ENCODE results near the gene RAB37.

RAB37 gene

GRCh38 chr17:74769856-74770497, 32.9 kb downstream of the RAB37 start:
- peaks cover 50 to 93% (median 84%) of the 10 kb centered on the region in 11 experiments; a peak in 20 of 22 replicates for H4K20me1 ChIP-seq
- no peak for TF ChIP-seq Cebpa-rat (IDR thresholded peaks at IDR 0.05)
- H3K4me3 ChIP-seq, result no peak overlapping the region
- H3K27me3 ChIP-seq, result no peaks in the 10 kb centered on the region
- H3K27ac ChIP-seq, result no peak overlapping the region
- H3K9ac ChIP-seq, result no peak overlapping the region
- H3K9me3 ChIP-seq (replicated peaks in 1 of 11), result no peaks in the 10 kb centered on the region
- H3K4me1 ChIP-seq, result peaks cover 2 to 32% (median 14%) of the 10 kb centered on the region in 10 experiments
- H3K4me2 ChIP-seq, result no peak overlapping the region
- H3K36me3 ChIP-seq, result peaks cover 54 to 100% (median 88%) of the 10 kb centered on the region in 11 experiments

- Histone ChIP-seq H4K20me1 (peaks cover 54 to 92% (median 85%) of the 10 kb centered on the region in 11 experiments; a peak in 20 of 22 replicates), H3K4me3 (no peak overlapping the region), H3K27me3 (no peaks in the 10 kb centered on the region)
Measured at GRCh38 chr17:74770498-74771318, 33.7 kb downstream of the RAB37 start.

GRCh38 chr17:74771319-74771914, 34.4 kb downstream of the RAB37 start:
- H3K36me3 ChIP-seq, result peaks cover 54 to 89% (median 76%) of the 10 kb centered on the region in 11 experiments
- no peak for TF ChIP-seq Cebpa-rat (IDR thresholded peaks at IDR 0.05)
- H3K27ac ChIP-seq, result peak overlapping the region in 4 of 11 experiments; percentile 4 to 25 (median 8); a peak in 2 of 22 replicates
- no peaks in the 10 kb centered on the region for H3K27me3 ChIP-seq
- H4K20me1 ChIP-seq, result peaks cover 54 to 85% (median 78%) of the 10 kb centered on the region in 11 experiments; a peak in 20 of 22 replicates
- H3K4me2 ChIP-seq, result 0 out of 22 replicates have a peak overlapping the region, but pooled peaks of 1 of the 11 experiments have one; percentile 5
- peaks cover 10 to 38% (median 20%) of the 10 kb centered on the region in 10 experiments for H3K4me1 ChIP-seq
- H3K9ac ChIP-seq, result peak overlapping the region in 5 of 11 experiments; percentile 13 to 47 (median 33); a peak in 5 of 22 replicates
- no peaks in the 10 kb centered on the region for H3K9me3 ChIP-seq (replicated peaks in 1 of 11)
- no peak overlapping the region for H3K4me3 ChIP-seq

More at GRCh38 chr17:74770498-74771318, 33.7 kb downstream of the RAB37 start:
- no peak for TF ChIP-seq Cebpa-rat (IDR thresholded peaks at IDR 0.05)
- Histone ChIP-seq H3K36me3 (peaks cover 54 to 96% (median 83%) of the 10 kb centered on the region in 11 experiments), H3K4me2 (0 out of 22 replicates have a peak overlapping the region, but pooled peaks of 1 of the 11 experiments have one; percentile 5), H3K27ac (peak overlapping the region in 4 of 11 experiments; percentile 4 to 25 (median 8); a peak in 2 of 22 replicates), H3K9ac (peak overlapping the region in 5 of 11 experiments; percentile 13 to 47 (median 33); a peak in 4 of 22 replicates), H3K9me3 (replicated peaks in 1 of 11) (no peaks in the 10 kb centered on the region), H3K4me1 (peaks cover 9 to 38% (median 20%) of the 10 kb centered on the region in 10 experiments)

- Histone ChIP-seq H3K9ac (peak overlapping the region in 2 of 11 experiments; percentile 32 to 47; a peak in 1 of 22 replicates), H3K36me3 (peaks cover 54 to 83% (median 69%) of the 10 kb centered on the region in 11 experiments), H3K4me2 (no peak overlapping the region), H3K4me3 (no peak overlapping the region), H3K27me3 (no peaks in the 10 kb centered on the region), H4K20me1 (peaks cover 54 to 80% (median 73%) of the 10 kb centered on the region in 11 experiments; a peak in 20 of 22 replicates), H3K4me1 (peaks cover 15 to 42% (median 24%) of the 10 kb centered on the region in 10 experiments), H3K27ac (no peak overlapping the region), H3K9me3 (replicated peaks in 1 of 11) (no peaks in the 10 kb centered on the region)
- TF ChIP-seq Cebpa-rat (IDR thresholded peaks at IDR 0.05), result no peak
Measured at GRCh38 chr17:74772053-74772452, 35.0 kb downstream of the RAB37 start.

GRCh38 chr17:74773414-74773813, 36.4 kb downstream of the RAB37 start:
- Histone ChIP-seq H3K9ac (peak overlapping the region in 7 of 11 experiments; percentile 2 to 85 (median 39); a peak in 9 of 22 replicates), H3K27ac (peak overlapping the region in 6 of 11 experiments; percentile 1 to 31 (median 24); a peak in 5 of 22 replicates), H3K9me3 (replicated peaks in 1 of 11) (no peaks in the 10 kb centered on the region), H3K4me2 (peak overlapping the region in 4 of 11 experiments; percentile 88 to 99 (median 97); a peak in 6 of 22 replicates), H3K36me3 (peaks cover 52 to 76% (median 59%) of the 10 kb centered on the region in 11 experiments), H3K4me3 (no peak overlapping the region), H3K27me3 (no peaks in the 10 kb centered on the region), H4K20me1 (peaks cover 46 to 67% (median 59%) of the 10 kb centered on the region in 11 experiments; a peak in 20 of 22 replicates), H3K4me1 (peaks cover 29 to 50% (median 37%) of the 10 kb centered on the region in 10 experiments)
- no peak for TF ChIP-seq Cebpa-rat (IDR thresholded peaks at IDR 0.05)

GRCh38 chr17:74773871-74774286, 36.8 kb downstream of the RAB37 start:
- H3K27me3 ChIP-seq, result no peaks in the 10 kb centered on the region
- H3K4me3 ChIP-seq, result no peak overlapping the region; a peak in 1 of 20 replicates
- no peak for TF ChIP-seq Cebpa-rat (IDR thresholded peaks at IDR 0.05)
- H3K4me2 ChIP-seq, result peak overlapping the region in 5 of 11 experiments; percentile 88 to 99 (median 97); a peak in 8 of 22 replicates
- peak overlapping the region in 6 of 11 experiments; percentile 0 to 31 (median 24); a peak in 6 of 22 replicates for H3K27ac ChIP-seq
- H3K36me3 ChIP-seq, result peaks cover 47 to 71% (median 54%) of the 10 kb centered on the region in 11 experiments
- H3K9me3 ChIP-seq (replicated peaks in 1 of 11), result no peaks in the 10 kb centered on the region
- peak overlapping the region in 8 of 11 experiments; percentile 5 to 85 (median 32); a peak in 6 of 22 replicates for H3K9ac ChIP-seq
- peaks cover 33 to 55% (median 41%) of the 10 kb centered on the region in 10 experiments for H3K4me1 ChIP-seq
- peaks cover 45 to 62% (median 54%) of the 10 kb centered on the region in 11 experiments; a peak in 20 of 22 replicates for H4K20me1 ChIP-seq

GRCh38 chr17:74775409-74776043, 38.5 kb downstream of the RAB37 start:
- TF ChIP-seq Cebpa-rat (IDR thresholded peaks at IDR 0.05), result no peak
- Histone ChIP-seq H3K4me3 (peak overlapping the region; percentile 71 to 93 (median 80)), H3K4me1 (peaks cover 47 to 69% (median 55%) of the 10 kb centered on the region in 10 experiments), H3K4me2 (peak overlapping the region; percentile 88 to 99 (median 97)), H3K36me3 (peaks cover 31 to 55% (median 38%) of the 10 kb centered on the region in 11 experiments), H3K9me3 (replicated peaks in 1 of 11) (no peaks in the 10 kb centered on the region), H4K20me1 (peaks cover 28 to 49% (median 38%) of the 10 kb centered on the region in 11 experiments; a peak in 20 of 22 replicates), H3K9ac (peak overlapping the region; percentile 84 to 94 (median 88)), H3K27ac (peak overlapping the region; percentile 48 to 99 (median 94); a peak in 21 of 22 replicates), H3K27me3 (no peaks in the 10 kb centered on the region)
